ENCODE results near the gene PNLIPRP2. TPM values are rescaled to one million over a fixed set of nuclear protein-coding genes. Genes with fewer than 3 reads are reported as not detected.

PNLIPRP2 gene
- polyA plus RNA-seq, 1 donor (not counting 4 experiments of a cell fraction or from before 2014, with no cell fraction given), result not detected

GRCh38 chr10:116625845-116626244 is 5.1 kb downstream of the PNLIPRP2 start:
- FAIRE-seq, result no peak
- dilution Hi-C loops (cut with MboI; ENCODE audit: extremely low pct_ligation_motif_present, low sequenced_read_pairs), result no loop called here

GRCh38 chr10:116626815-116627214 is 6.1 kb downstream of the PNLIPRP2 start:
- Histone ChIP-seq H3K27ac (ENCODE audit: control insufficient read depth, insufficient read depth, low read length) (no peak overlapping the region), H3K36me3 (ENCODE audit: control insufficient read depth in 2 of 2, extremely low read depth in 1 of 2, insufficient read depth in 2 of 2, low read length in 2 of 2) (no peaks in the 10 kb centered on the region), H3K9ac (ENCODE audit: control insufficient read depth, extremely low read depth, insufficient read depth, low read length) (no peak overlapping the region), H3K79me2 (ENCODE audit: control insufficient read depth, insufficient read depth, low read length) (no peaks in the 10 kb centered on the region), H3K9me3 (ENCODE audit: control insufficient read depth, low read depth, low read length) (no peaks in the 10 kb centered on the region), H3K4me1 (ENCODE audit: control insufficient read depth, extremely low read depth, insufficient read depth, low read length) (no peaks in the 10 kb centered on the region), H3K9me1 (ENCODE audit: control insufficient read depth, extremely low read depth, insufficient read depth, low read length) (no peaks in the 10 kb centered on the region), H3K4me3 (ENCODE audit: control insufficient read depth in 2 of 3, extremely low read depth in 1 of 3, insufficient read depth in 2 of 3, low read depth in 1 of 3, low read length in 3 of 3) (no peak overlapping the region), H4K20me1 (ENCODE audit: control insufficient read depth, extremely low read depth, insufficient read depth, low read length) (no peaks in the 10 kb centered on the region), H2AFZ (ENCODE audit: control insufficient read depth, low read length) (no peak overlapping the region), H3K27me3 (ENCODE audit: control insufficient read depth, extremely low read depth, insufficient read depth, low read length) (peaks cover 13% of the 10 kb centered on the region), H3K4me2 (ENCODE audit: control insufficient read depth, extremely low read depth, insufficient read depth, low read depth, low read length) (no peak overlapping the region)
- dilution Hi-C loops (cut with MboI; ENCODE audit: extremely low pct_ligation_motif_present, low sequenced_read_pairs), result no loop called here
- DNase-seq (ENCODE audit: low read depth, low spot score), result no peak
- TF ChIP-seq EZH2 (IDR thresholded peaks at IDR 0.05; ENCODE audit: low read length) (no peak), CTCF (optimal IDR thresholded peaks at IDR 0.05 in 1 of 3, IDR thresholded peaks at IDR 0.05 in 1 of 3, conservative IDR thresholded peaks at IDR 0.05 in 1 of 3; ENCODE audit: extremely low read depth in 1 of 3, insufficient read depth in 2 of 3, low read length in 3 of 3) (no peak)
- FAIRE-seq, result no peak

More at GRCh38 chr10:116625845-116626244, 5.1 kb downstream of the PNLIPRP2 start:
- Histone ChIP-seq H3K79me2 (ENCODE audit: control insufficient read depth, insufficient read depth, low read length) (no peaks in the 10 kb centered on the region), H3K9me1 (ENCODE audit: control insufficient read depth, extremely low read depth, insufficient read depth, low read length) (no peaks in the 10 kb centered on the region), H3K4me1 (ENCODE audit: control insufficient read depth, extremely low read depth, insufficient read depth, low read length) (no peaks in the 10 kb centered on the region), H3K27me3 (ENCODE audit: control insufficient read depth, extremely low read depth, insufficient read depth, low read length) (peaks cover 13% of the 10 kb centered on the region), H3K27ac (ENCODE audit: control insufficient read depth, insufficient read depth, low read length) (no peak overlapping the region), H3K9ac (ENCODE audit: control insufficient read depth, extremely low read depth, insufficient read depth, low read length) (no peak overlapping the region), H3K4me3 (ENCODE audit: control insufficient read depth in 2 of 3, extremely low read depth in 1 of 3, insufficient read depth in 2 of 3, low read depth in 1 of 3, low read length in 3 of 3) (no peak overlapping the region), H3K4me2 (ENCODE audit: control insufficient read depth, extremely low read depth, insufficient read depth, low read depth, low read length) (no peak overlapping the region), H4K20me1 (ENCODE audit: control insufficient read depth, extremely low read depth, insufficient read depth, low read length) (no peaks in the 10 kb centered on the region), H3K36me3 (ENCODE audit: control insufficient read depth in 2 of 2, extremely low read depth in 1 of 2, insufficient read depth in 2 of 2, low read length in 2 of 2) (no peaks in the 10 kb centered on the region), H2AFZ (ENCODE audit: control insufficient read depth, low read length) (no peak overlapping the region), H3K9me3 (ENCODE audit: control insufficient read depth, low read depth, low read length) (no peaks in the 10 kb centered on the region)
- DNase-seq (ENCODE audit: low read depth, low spot score), result no peak
- no peak for TF ChIP-seq EZH2 (IDR thresholded peaks at IDR 0.05; ENCODE audit: low read length)
- no peak for TF ChIP-seq CTCF (optimal IDR thresholded peaks at IDR 0.05 in 1 of 3, IDR thresholded peaks at IDR 0.05 in 1 of 3, conservative IDR thresholded peaks at IDR 0.05 in 1 of 3; ENCODE audit: extremely low read depth in 1 of 3, insufficient read depth in 2 of 3, low read length in 3 of 3)
